ENCODE data around the gene CNPY3.

- TF ChIP-seq CTCF (optimal IDR thresholded peaks at IDR 0.05 in 1 of 3, IDR thresholded peaks at IDR 0.05 in 1 of 3, conservative IDR thresholded peaks at IDR 0.05 in 1 of 3; ENCODE audit: extremely low read depth in 1 of 3, insufficient read depth in 2 of 3, low read length in 3 of 3), result no peak
- no peak for TF ChIP-seq EZH2 (IDR thresholded peaks at IDR 0.05; ENCODE audit: low read length)
Observed at GRCh38 chr6:42960243-42961019, 31.2 kb downstream of the CNPY3 start, which contains the start of gene GNMT.

Data from keratinocyte (primary cell).